Measurements from ENCODE around the gene SLC34A3. TPM values are rescaled to one million over a fixed set of nuclear protein-coding genes. Genes with fewer than 3 reads are reported as not detected.

The SLC34A3 gene
- total and polyA plus RNA-seq, 2 of the 8 experiments (the other 6 are each of a cell fraction or from before 2014, with no cell fraction given) = 0.08 TPM; not detected in 1

DNA sequence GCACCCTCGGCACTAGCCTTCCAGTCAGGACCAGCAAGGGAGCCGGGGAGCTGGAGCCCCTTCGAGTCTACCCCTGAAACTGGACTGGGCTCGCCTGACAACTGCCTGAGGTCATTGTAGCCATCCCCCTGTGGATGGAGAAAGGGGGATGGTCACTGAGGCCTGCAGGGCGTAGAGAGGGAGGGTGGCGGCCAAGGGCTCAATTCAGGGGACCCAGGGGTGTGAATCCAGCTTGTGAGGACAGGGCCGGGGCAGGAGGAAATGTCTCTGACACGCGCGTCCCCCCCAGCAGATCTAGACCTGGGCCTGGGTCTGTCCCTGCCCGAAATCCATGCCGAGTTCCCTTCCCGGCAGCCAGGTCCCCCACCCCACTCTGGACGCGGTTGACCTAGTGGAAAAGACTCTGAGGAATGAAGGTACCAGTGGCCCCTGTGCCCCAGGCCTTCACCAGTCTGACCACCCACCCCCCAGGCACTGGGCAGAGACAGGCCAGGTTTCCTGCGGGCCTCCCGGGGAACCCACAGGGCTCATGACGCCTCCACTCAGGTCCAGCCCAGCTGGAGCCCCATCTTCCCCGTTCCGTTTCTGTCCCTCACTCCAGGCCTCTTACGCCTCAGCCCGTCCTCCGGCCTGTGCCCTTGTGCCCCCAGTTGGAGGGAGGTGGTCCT, 805 bp downstream of the SLC34A3 start (continued):
- TF ChIP-seq EZH2 (IDR thresholded peaks at IDR 0.05; ENCODE audit: low read depth, low read length, severe bottlenecking) (no peak), MAX (IDR thresholded peaks at IDR 0.05) (no peak)

Data from H1 (cell line).